Measurements from ENCODE around the gene RHD. TPM values are rescaled to one million over a fixed set of nuclear protein-coding genes. Genes with fewer than 3 reads are reported as not detected.

RHD gene
- total and polyA plus RNA-seq, 10 of the 15 experiments (the other 5 are each of a cell fraction or from before 2014, with no cell fraction given), result 0.02 to 0.34 (median 0.18) TPM; not detected in 6

GRCh38 chr1:25239681-25240541, 32.4 kb upstream of the RHD start (continued):
- peak; percentile 67 to 82 (median 68) for TF ChIP-seq CTCF (IDR thresholded peaks at IDR 0.05 in 2 of 3, conservative IDR thresholded peaks at IDR 0.05 in 1 of 3; ENCODE audit: control insufficient read depth in 2 of 3, extremely low read depth in 1 of 3, insufficient read depth in 1 of 3, low read depth in 3 of 3, low read length in 3 of 3)
- TF ChIP-seq HDGF (IDR thresholded peaks at IDR 0.05), result peak; percentile 97
- TF ChIP-seq SREBF1 (IDR thresholded peaks at IDR 0.05; ENCODE audit: low read length), result no peak
- peak; percentile 76 for TF ChIP-seq CREB1 (IDR thresholded peaks at IDR 0.05; ENCODE audit: low read depth)
- TF ChIP-seq PRDM15 (CRISPR knock-in tag; IDR thresholded peaks at IDR 0.05), result no peak
- TF ChIP-seq MLLT1 (IDR thresholded peaks at IDR 0.05), result peak; percentile 36; the same call in 1 of the 2 replicates
- peak; percentile 91 for TF ChIP-seq ZBTB40 (IDR thresholded peaks at IDR 0.05; ENCODE audit: borderline replicate concordance)
- no peak for TF ChIP-seq JUND (IDR thresholded peaks at IDR 0.05; ENCODE audit: low read depth, low read length)
- no peak for TF ChIP-seq CBX3 (IDR thresholded peaks at IDR 0.05; ENCODE audit: borderline replicate concordance, low read depth)
- no peak for TF ChIP-seq PAX5 (IDR thresholded peaks at IDR 0.05; ENCODE audit: borderline replicate concordance, low read depth, low read length)
- TF ChIP-seq ZNF687 (IDR thresholded peaks at IDR 0.05), result peak; percentile 92
- no peak for TF ChIP-seq ZNF622 (IDR thresholded peaks at IDR 0.05)
- no peak; the same call in 1 of the 2 replicates for TF ChIP-seq SMARCA5 (IDR thresholded peaks at IDR 0.05)
